LNCaP clone FGC (cell line): Measurements from ENCODE around the gene IL17RA.

ENCODE experiments used
- DNase-seq: peaks from one replicate; pipeline ENCODE4 v3.0.0-alpha.2; 2011; ENCODE audit warnings: low read depth
- H3K4me3 ChIP-seq: 2 replicates; pipeline ENCODE4 v1.5.1; 2011; ENCODE audit warnings: mild to moderate bottlenecking, low read depth, low read length, control low read depth
- TF ChIP-seq, protein P1 (sequence below): IDR thresholded peaks from 2 replicates; pipeline ENCODE4 v1.5.1; 2012; ENCODE audit warnings: mild to moderate bottlenecking; ENCODE audit not compliant: control insufficient read depth, insufficient read depth; ENCODE audit errors: extremely low read depth

Gene IL17RA

DNA sequence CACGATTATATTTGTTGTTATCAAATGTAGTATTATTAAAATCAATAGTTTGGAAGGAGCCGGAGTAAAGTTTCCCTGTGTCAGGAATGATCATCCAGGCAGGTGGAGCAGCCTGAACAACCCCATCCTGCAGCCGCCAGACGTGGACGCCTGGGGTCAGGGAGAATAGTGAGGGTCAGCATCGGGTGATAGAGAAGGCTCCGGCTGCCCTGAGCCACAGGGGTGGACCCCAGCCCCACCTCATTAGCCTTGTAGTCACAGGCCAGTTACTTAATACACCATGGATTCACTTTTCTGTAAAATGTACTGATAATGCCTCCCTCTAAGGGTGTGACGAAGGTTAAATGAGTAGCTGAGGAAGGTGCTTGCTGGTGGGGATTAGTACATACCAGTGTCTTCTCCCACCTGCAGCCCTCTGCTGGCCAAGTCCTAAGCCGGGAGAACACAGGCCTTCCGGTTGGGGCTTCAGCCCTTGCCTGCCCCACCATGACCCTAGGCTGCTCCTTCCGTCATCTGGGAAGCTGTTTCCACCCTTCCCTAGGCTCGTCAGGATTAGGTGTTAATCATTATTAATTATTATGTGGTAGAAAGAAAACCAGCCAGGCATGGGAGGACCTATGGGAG, 21.5 kb downstream of the IL17RA start:
- H3K4me3 ChIP-seq: no peak overlapping the region
- no peak for DNase-seq
- TF ChIP-seq, protein P1, sequence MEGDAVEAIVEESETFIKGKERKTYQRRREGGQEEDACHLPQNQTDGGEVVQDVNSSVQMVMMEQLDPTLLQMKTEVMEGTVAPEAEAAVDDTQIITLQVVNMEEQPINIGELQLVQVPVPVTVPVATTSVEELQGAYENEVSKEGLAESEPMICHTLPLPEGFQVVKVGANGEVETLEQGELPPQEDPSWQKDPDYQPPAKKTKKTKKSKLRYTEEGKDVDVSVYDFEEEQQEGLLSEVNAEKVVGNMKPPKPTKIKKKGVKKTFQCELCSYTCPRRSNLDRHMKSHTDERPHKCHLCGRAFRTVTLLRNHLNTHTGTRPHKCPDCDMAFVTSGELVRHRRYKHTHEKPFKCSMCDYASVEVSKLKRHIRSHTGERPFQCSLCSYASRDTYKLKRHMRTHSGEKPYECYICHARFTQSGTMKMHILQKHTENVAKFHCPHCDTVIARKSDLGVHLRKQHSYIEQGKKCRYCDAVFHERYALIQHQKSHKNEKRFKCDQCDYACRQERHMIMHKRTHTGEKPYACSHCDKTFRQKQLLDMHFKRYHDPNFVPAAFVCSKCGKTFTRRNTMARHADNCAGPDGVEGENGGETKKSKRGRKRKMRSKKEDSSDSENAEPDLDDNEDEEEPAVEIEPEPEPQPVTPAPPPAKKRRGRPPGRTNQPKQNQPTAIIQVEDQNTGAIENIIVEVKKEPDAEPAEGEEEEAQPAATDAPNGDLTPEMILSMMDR: no peak

DNA sequence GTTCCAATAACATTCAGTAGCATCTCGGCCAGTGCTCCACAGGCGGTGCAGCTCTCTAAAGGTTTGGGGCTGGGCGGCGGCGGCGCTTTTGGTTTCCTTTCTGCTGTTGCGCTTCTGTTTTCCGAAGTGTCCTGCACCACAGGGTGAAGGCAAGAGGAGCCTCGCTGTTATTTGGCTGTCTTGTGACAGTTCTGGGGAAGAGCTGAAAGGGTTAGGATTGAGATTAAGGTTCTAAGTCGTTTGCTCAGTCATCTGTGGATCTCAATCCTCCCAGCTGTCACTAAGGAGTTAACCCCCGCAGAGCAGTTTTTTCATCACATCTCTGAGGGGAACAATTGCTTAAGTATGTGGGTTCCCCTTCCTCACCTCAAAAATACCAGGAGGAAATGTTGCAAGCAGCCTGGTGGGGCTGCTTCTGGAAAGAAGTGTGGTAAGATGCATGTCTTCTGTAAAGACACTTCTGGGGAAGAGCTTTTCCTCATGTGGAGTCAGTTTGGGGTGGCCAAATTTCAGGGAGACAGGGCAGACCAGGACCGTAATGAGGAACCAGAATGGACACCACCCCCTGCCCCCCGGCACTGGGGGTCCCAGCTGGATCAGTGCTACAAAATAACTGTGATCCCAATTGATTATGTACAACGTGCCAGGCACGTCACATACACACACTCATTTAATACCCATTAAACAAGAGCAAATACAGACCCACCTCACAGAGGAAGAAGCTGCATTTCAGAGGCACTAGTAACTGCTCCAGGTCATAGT, 22.2 kb downstream of the IL17RA start:
- no peak overlapping the region for H3K4me3 ChIP-seq
- DNase-seq: no peak
- TF ChIP-seq, protein P1: no peak

DNA sequence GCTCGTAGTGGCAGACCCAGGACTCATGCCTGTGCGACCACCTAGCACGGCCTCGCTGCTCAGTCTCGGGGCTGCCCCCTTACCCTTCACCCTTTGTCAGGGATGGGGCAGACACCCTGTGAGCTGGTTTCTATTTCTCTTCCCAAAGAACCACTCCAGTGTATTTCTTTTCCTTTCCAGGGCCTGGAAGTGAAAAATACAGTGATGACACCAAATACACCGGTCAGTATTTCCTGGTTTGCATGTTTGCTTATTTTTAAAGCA, 22.7 kb downstream of the IL17RA start:
- no peak for DNase-seq
- TF ChIP-seq, protein P1: no peak
- H3K4me3 ChIP-seq: no peak overlapping the region

DNA sequence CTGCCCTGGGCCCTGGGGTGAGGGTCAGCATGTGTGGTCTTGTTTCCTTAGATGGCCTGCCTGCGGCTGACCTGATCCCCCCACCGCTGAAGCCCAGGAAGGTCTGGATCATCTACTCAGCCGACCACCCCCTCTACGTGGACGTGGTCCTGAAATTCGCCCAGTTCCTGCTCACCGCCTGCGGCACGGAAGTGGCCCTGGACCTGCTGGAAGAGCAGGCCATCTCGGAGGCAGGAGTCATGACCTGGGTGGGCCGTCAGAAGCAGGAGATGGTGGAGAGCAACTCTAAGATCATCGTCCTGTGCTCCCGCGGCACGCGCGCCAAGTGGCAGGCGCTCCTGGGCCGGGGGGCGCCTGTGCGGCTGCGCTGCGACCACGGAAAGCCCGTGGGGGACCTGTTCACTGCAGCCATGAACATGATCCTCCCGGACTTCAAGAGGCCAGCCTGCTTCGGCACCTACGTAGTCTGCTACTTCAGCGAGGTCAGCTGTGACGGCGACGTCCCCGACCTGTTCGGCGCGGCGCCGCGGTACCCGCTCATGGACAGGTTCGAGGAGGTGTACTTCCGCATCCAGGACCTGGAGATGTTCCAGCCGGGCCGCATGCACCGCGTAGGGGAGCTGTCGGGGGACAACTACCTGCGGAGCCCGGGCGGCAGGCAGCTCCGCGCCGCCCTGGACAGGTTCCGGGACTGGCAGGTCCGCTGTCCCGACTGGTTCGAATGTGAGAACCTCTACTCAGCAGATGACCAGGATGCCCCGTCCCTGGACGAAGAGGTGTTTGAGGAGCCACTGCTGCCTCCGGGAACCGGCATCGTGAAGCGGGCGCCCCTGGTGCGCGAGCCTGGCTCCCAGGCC, 23.7 kb downstream of the IL17RA start:
- no peak overlapping the region for H3K4me3 ChIP-seq
- DNase-seq: no peak
- TF ChIP-seq, protein P1: no peak

DNA sequence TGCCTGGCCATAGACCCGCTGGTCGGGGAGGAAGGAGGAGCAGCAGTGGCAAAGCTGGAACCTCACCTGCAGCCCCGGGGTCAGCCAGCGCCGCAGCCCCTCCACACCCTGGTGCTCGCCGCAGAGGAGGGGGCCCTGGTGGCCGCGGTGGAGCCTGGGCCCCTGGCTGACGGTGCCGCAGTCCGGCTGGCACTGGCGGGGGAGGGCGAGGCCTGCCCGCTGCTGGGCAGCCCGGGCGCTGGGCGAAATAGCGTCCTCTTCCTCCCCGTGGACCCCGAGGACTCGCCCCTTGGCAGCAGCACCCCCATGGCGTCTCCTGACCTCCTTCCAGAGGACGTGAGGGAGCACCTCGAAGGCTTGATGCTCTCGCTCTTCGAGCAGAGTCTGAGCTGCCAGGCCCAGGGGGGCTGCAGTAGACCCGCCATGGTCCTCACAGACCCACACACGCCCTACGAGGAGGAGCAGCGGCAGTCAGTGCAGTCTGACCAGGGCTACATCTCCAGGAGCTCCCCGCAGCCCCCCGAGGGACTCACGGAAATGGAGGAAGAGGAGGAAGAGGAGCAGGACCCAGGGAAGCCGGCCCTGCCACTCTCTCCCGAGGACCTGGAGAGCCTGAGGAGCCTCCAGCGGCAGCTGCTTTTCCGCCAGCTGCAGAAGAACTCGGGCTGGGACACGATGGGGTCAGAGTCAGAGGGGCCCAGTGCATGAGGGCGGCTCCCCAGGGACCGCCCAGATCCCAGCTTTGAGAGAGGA, 24.5 kb downstream of the IL17RA start:
- TF ChIP-seq, protein P1: no peak
- H3K4me3 ChIP-seq: no peak overlapping the region
- DNase-seq: no peak

DNA sequence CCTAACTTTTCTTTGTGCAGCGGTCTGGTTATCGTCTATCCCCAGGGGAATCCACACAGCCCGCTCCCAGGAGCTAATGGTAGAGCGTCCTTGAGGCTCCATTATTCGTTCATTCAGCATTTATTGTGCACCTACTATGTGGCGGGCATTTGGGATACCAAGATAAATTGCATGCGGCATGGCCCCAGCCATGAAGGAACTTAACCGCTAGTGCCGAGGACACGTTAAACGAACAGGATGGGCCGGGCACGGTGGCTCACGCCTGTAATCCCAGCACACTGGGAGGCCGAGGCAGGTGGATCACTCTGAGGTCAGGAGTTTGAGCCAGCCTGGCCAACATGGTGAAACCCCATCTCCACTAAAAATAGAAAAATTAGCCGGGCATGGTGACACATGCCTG, 25.2 kb downstream of the IL17RA start:
- DNase-seq: no peak
- H3K4me3 ChIP-seq: no peak overlapping the region
- TF ChIP-seq, protein P1: no peak
